Activated T-cell treated with anti-CD3 and anti-CD28 coated beads, Interleukin-2, amount 50 U/mL, for 72 hours (primary cell): ENCODE data around the gene SLC34A3. TPM values are rescaled to one million over a fixed set of nuclear protein-coding genes. Genes with fewer than 3 reads are reported as not detected.

ENCODE experiments used
- ATAC-seq, 2 donors: fragments of 150-1000 bp; cut with Tn5 transposase; replicated peaks in 1 of 2; 2 replicates each; pipeline ENCODE4 v1.10.0; 2021; ENCODE audit warnings: moderate library complexity in 2 of 2, mild to moderate bottlenecking in 1 of 2
- DNase-seq, 2 donors: peaks; one replicate each; pipeline ENCODE4 v3.0.0; 2021 to 2022; ENCODE audit warnings: mixed read lengths in 1 of 2
- H3K27ac Mint-ChIP-seq: one replicate; pipeline ENCODE4 v1.8.0; 2022; ENCODE audit warnings: mild to moderate bottlenecking, moderate library complexity, mixed read lengths
- H3K27me3 Mint-ChIP-seq: one replicate; pipeline ENCODE4 v1.8.0; 2022; ENCODE audit warnings: low read depth, mixed read lengths
- H3K36me3 Mint-ChIP-seq, 2 donors: one replicate each; pipeline ENCODE4 v1.8.0; 2022; ENCODE audit warnings: mixed read lengths in 2 of 2, mild to moderate bottlenecking in 1 of 2; ENCODE audit not compliant: insufficient read depth in 2 of 2
- H3K4me1 Mint-ChIP-seq: one replicate; pipeline ENCODE4 v1.8.0; 2022; ENCODE audit warnings: low read depth, mixed read lengths
- H3K4me3 Mint-ChIP-seq, 2 donors: one replicate each; pipeline ENCODE4 v1.8.0; 2022; ENCODE audit warnings: mild to moderate bottlenecking in 2 of 2, mixed read lengths in 2 of 2, moderate library complexity in 2 of 2
- H3K9me3 Mint-ChIP-seq, 2 donors: one replicate each; pipeline ENCODE4 v1.8.0; 2022; ENCODE audit warnings: mixed read lengths in 2 of 2
- total RNA-seq, 2 donors: library from RNA; stranded (reverse); gene quantifications; one replicate each; pipeline ENCODE4 v1.2.3, GENCODE V29; 2022

SLC34A3 gene
- total RNA-seq, 2 donors from 2014 or later: 0.12 to 0.14 TPM

- ATAC-seq (no peak), DNase-seq (no peak)
- Mint-ChIP-seq H3K4me3 (peak overlapping the region; percentile 93 to 94), H3K9me3 (no peaks in the 10 kb centered on the region), H3K36me3 (peaks cover 0 to 3% of the 10 kb centered on the region in 2 donors), H3K27ac (peak overlapping the region; percentile 76), H3K4me1 (peaks cover 42% of the 10 kb centered on the region), H3K27me3 (no peaks in the 10 kb centered on the region)
Measured at GRCh38 chr9:137190315-137190856, 40.3 kb upstream of the SLC34A3 start.

- no peak for ATAC-seq
- no peak overlapping the region for H3K27ac Mint-ChIP-seq
- DNase-seq: no peak
- peak overlapping the region in 1 of 2 donors; percentile 71 for H3K4me3 Mint-ChIP-seq
- H3K36me3 Mint-ChIP-seq: peaks cover 0 to 3% of the 10 kb centered on the region in 2 donors
- H3K4me1 Mint-ChIP-seq: peaks cover 39% of the 10 kb centered on the region
- no peaks in the 10 kb centered on the region for H3K27me3 Mint-ChIP-seq
- H3K9me3 Mint-ChIP-seq: no peaks in the 10 kb centered on the region
Measured at GRCh38 chr9:137191245-137191644, 39.5 kb upstream of the SLC34A3 start.

- no peak for ATAC-seq
- Mint-ChIP-seq H3K4me3 (no peak overlapping the region), H3K27ac (no peak overlapping the region), H3K9me3 (no peaks in the 10 kb centered on the region), H3K27me3 (no peaks in the 10 kb centered on the region), H3K36me3 (peaks cover 0 to 3% of the 10 kb centered on the region in 2 donors), H3K4me1 (peaks cover 33% of the 10 kb centered on the region)
- DNase-seq: no peak
Measured at GRCh38 chr9:137191691-137192447, 38.8 kb upstream of the SLC34A3 start.

- no peak overlapping the region for H3K4me3 Mint-ChIP-seq
- peaks cover 0 to 3% of the 10 kb centered on the region in 2 donors for H3K36me3 Mint-ChIP-seq
- H3K4me1 Mint-ChIP-seq: peaks cover 27% of the 10 kb centered on the region
- no peak for ATAC-seq
- DNase-seq: no peak
- no peak overlapping the region for H3K27ac Mint-ChIP-seq
- no peaks in the 10 kb centered on the region for H3K27me3 Mint-ChIP-seq
- no peaks in the 10 kb centered on the region for H3K9me3 Mint-ChIP-seq
Measured at GRCh38 chr9:137192448-137192780, 38.3 kb upstream of the SLC34A3 start.

GRCh38 chr9:137192859-137193258, 37.8 kb upstream of the SLC34A3 start:
- Mint-ChIP-seq H3K36me3 (peaks cover 0 to 3% of the 10 kb centered on the region in 2 donors), H3K4me1 (peaks cover 23% of the 10 kb centered on the region), H3K4me3 (no peak overlapping the region), H3K27ac (no peak overlapping the region), H3K27me3 (no peaks in the 10 kb centered on the region), H3K9me3 (no peaks in the 10 kb centered on the region)
- ATAC-seq: no peak
- DNase-seq: no peak

GRCh38 chr9:137193771-137194170, 36.9 kb upstream of the SLC34A3 start:
- H3K4me3 Mint-ChIP-seq: no peak overlapping the region
- peaks cover 28% of the 10 kb centered on the region for H3K4me1 Mint-ChIP-seq
- no peak for DNase-seq

GRCh38 chr9:137194388-137194787, 36.3 kb upstream of the SLC34A3 start:
- DNase-seq: no peak

More at GRCh38 chr9:137193771-137194170, 36.9 kb upstream of the SLC34A3 start:
- Mint-ChIP-seq H3K27me3 (no peaks in the 10 kb centered on the region), H3K9me3 (no peaks in the 10 kb centered on the region), H3K36me3 (peaks cover 0 to 3% of the 10 kb centered on the region in 2 donors), H3K27ac (no peak overlapping the region)
- ATAC-seq: no peak

GRCh38 chr9:137194909-137195308, 35.8 kb upstream of the SLC34A3 start:
- ATAC-seq (no peak), DNase-seq (no peak)
- peaks cover 0 to 5% of the 10 kb centered on the region in 2 donors for H3K36me3 Mint-ChIP-seq
- H3K27ac Mint-ChIP-seq: no peak overlapping the region
- peaks cover 17% of the 10 kb centered on the region for H3K4me1 Mint-ChIP-seq
- no peaks in the 10 kb centered on the region for H3K9me3 Mint-ChIP-seq
- H3K4me3 Mint-ChIP-seq: no peak overlapping the region
- H3K27me3 Mint-ChIP-seq: no peaks in the 10 kb centered on the region

More at GRCh38 chr9:137194388-137194787, 36.3 kb upstream of the SLC34A3 start:
- no peak overlapping the region for H3K4me3 Mint-ChIP-seq
- peaks cover 22% of the 10 kb centered on the region for H3K4me1 Mint-ChIP-seq
- peaks cover 0 to 3% of the 10 kb centered on the region in 2 donors for H3K36me3 Mint-ChIP-seq
- no peak overlapping the region for H3K27ac Mint-ChIP-seq
- H3K9me3 Mint-ChIP-seq: no peaks in the 10 kb centered on the region
- ATAC-seq: no peak
- no peaks in the 10 kb centered on the region for H3K27me3 Mint-ChIP-seq

GRCh38 chr9:137195525-137196220, 35.0 kb upstream of the SLC34A3 start:
- Mint-ChIP-seq H3K27me3 (no peaks in the 10 kb centered on the region), H3K36me3 (peaks cover 0 to 3% of the 10 kb centered on the region in 2 donors), H3K4me1 (peaks cover 11% of the 10 kb centered on the region), H3K4me3 (no peak overlapping the region), H3K27ac (no peak overlapping the region), H3K9me3 (no peaks in the 10 kb centered on the region)
- ATAC-seq (no peak), DNase-seq (no peak)

- Mint-ChIP-seq H3K27me3 (no peaks in the 10 kb centered on the region), H3K9me3 (no peaks in the 10 kb centered on the region), H3K4me1 (peaks cover 22% of the 10 kb centered on the region), H3K4me3 (peak overlapping the region; percentile 18 to 36), H3K27ac (no peak overlapping the region), H3K36me3 (peaks cover 0 to 1% of the 10 kb centered on the region in 2 donors)
- ATAC-seq: no peak
- no peak for DNase-seq
Measured at GRCh38 chr9:137198051-137198901, 32.4 kb upstream of the SLC34A3 start.

GRCh38 chr9:137198902-137199283, 31.8 kb upstream of the SLC34A3 start:
- Mint-ChIP-seq H3K36me3 (peaks cover 0 to 2% of the 10 kb centered on the region in 2 donors), H3K27ac (no peak overlapping the region), H3K4me1 (peaks cover 27% of the 10 kb centered on the region), H3K27me3 (no peaks in the 10 kb centered on the region), H3K9me3 (no peaks in the 10 kb centered on the region), H3K4me3 (peak overlapping the region in 1 of 2 donors; percentile 84)
- DNase-seq (no peak), ATAC-seq (no peak)

- Mint-ChIP-seq H3K9me3 (no peaks in the 10 kb centered on the region), H3K36me3 (peaks cover 0 to 4% of the 10 kb centered on the region in 2 donors), H3K27ac (no peak overlapping the region), H3K4me1 (peaks cover 34% of the 10 kb centered on the region), H3K27me3 (no peaks in the 10 kb centered on the region), H3K4me3 (peak overlapping the region; percentile 84 to 89)
- DNase-seq: no peak
- ATAC-seq: no peak
Measured at GRCh38 chr9:137199411-137200121, 31.1 kb upstream of the SLC34A3 start.
